ENCODE measurements around the gene CFAP74. TPM values are rescaled to one million over a fixed set of nuclear protein-coding genes. Genes with fewer than 3 reads are reported as not detected.

CFAP74 gene
- total RNA-seq, 1 experiment from 2014 or later: 0.28 TPM

DNA sequence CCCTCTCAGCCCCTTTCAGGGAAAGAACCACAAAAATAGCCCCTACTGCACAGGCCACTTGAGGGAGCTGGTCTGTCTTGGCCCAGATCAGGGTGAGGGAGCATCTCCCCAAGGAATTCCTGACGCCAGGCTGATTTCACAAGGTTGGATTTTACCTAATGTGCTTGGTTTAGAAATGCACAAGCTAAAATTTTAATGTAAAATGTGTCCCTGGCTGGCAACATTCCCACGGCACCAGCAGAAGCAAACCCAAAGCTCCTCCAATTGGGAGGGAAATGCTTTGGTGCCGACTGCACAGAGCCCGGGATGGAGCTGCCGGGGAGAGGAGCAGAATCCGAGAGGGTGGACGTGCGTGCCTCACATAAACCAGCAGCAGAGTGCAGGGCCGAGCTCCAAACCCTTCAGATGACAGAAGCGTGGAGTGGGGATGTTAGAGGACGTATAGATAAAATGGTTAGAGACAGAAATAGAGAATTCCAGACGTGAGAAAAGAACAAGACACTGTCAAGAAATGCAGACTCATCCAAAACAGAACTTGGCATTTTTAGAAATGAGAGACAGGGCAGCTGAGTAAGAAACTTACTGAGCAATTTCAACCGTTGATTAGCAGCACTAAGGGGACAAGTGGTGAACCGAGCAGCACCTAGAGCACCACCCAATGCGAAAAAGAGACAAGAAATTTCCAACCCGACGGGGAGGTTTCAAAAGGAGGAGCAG lies 42.9 kb downstream of the CFAP74 start:
- Histone ChIP-seq H2BK5ac (ENCODE audit: insufficient read length, low read length) (no peak overlapping the region), H3K4me1 (ENCODE audit: insufficient read depth, low read length) (no peaks in the 10 kb centered on the region; the same call in 1 of the 2 replicates), H3K23me2 (ENCODE audit: insufficient read length, low read depth, low read length, poor library complexity, severe bottlenecking) (no peaks in the 10 kb centered on the region), H4K8ac (replicated peaks; ENCODE audit: insufficient read length, low read depth, low read length) (no peak overlapping the region), H2BK12ac (ENCODE audit: insufficient read length, low read depth, low read length) (no peak overlapping the region), H3K18ac (ENCODE audit: insufficient read length, low read depth, low read length) (no peak overlapping the region), H4K5ac (ENCODE audit: insufficient read length, low read depth, low read length) (no peak overlapping the region), H3K79me1 (ENCODE audit: insufficient read depth, low read depth, low read length, poor library complexity, severe bottlenecking) (no peaks in the 10 kb centered on the region), H2BK15ac (ENCODE audit: low read depth, low read length) (no peak overlapping the region), H3K27ac (ENCODE audit: insufficient read length, low read depth, low read length) (no peak overlapping the region), H3K9me3 (ENCODE audit: control insufficient read depth, low read depth, low read length) (no peaks in the 10 kb centered on the region), H3K56ac (ENCODE audit: insufficient read length, low read depth, low read length) (no peak overlapping the region), H3K4ac (ENCODE audit: low read depth, low read length) (no peak overlapping the region), H3K79me2 (ENCODE audit: insufficient read depth, low read length) (no peaks in the 10 kb centered on the region), H3T11ph (ENCODE audit: low read length) (no peak overlapping the region), H4K91ac (ENCODE audit: insufficient read length, low read depth, low read length) (no peak overlapping the region), H4K20me1 (ENCODE audit: control insufficient read depth, insufficient read depth, insufficient read length) (no peaks in the 10 kb centered on the region), H3K27me3 (ENCODE audit: insufficient read depth, low read length) (no peaks in the 10 kb centered on the region), H3K9ac (ENCODE audit: extremely low read depth, insufficient read length, low read length) (no peak overlapping the region), H2BK20ac (ENCODE audit: low read depth, low read length, poor library complexity, severe bottlenecking) (no peak overlapping the region), H2AK5ac (ENCODE audit: insufficient read length, low read length) (no peak overlapping the region), H3K4me2 (ENCODE audit: insufficient read depth, insufficient read length, low read length) (no peak overlapping the region), H2AFZ (ENCODE audit: low read length) (no peak overlapping the region), H3K23ac (ENCODE audit: insufficient read length, low read depth, low read length) (no peak overlapping the region), H2BK120ac (ENCODE audit: low read depth, low read length, poor library complexity, severe bottlenecking) (no peak overlapping the region), H3K14ac (ENCODE audit: insufficient read depth, low read length) (no peak overlapping the region)
- Mint-ChIP-seq H3K9me3 (no peaks in the 10 kb centered on the region; a peak in 1 of 5 replicates), H3K4me3 (0 out of 5 replicates have a peak overlapping the region, but pooled peaks of 1 of the 2 experiments have one; percentile 14), H3K27ac (no peak overlapping the region), H3K36me3 (ENCODE audit: insufficient read depth in 1 of 3, low read depth in 3 of 3) (no peaks in the 10 kb centered on the region), H3K27me3 (ENCODE audit: low read depth) (peaks cover 4% of the 10 kb centered on the region), H3K4me1 (peaks cover 24 to 28% of the 10 kb centered on the region in 2 experiments)
- DNase-seq: no peak
- TF ChIP-seq, protein P1, sequence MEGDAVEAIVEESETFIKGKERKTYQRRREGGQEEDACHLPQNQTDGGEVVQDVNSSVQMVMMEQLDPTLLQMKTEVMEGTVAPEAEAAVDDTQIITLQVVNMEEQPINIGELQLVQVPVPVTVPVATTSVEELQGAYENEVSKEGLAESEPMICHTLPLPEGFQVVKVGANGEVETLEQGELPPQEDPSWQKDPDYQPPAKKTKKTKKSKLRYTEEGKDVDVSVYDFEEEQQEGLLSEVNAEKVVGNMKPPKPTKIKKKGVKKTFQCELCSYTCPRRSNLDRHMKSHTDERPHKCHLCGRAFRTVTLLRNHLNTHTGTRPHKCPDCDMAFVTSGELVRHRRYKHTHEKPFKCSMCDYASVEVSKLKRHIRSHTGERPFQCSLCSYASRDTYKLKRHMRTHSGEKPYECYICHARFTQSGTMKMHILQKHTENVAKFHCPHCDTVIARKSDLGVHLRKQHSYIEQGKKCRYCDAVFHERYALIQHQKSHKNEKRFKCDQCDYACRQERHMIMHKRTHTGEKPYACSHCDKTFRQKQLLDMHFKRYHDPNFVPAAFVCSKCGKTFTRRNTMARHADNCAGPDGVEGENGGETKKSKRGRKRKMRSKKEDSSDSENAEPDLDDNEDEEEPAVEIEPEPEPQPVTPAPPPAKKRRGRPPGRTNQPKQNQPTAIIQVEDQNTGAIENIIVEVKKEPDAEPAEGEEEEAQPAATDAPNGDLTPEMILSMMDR (conservative IDR thresholded peaks at IDR 0.05): no peak
- WGBS (ENCODE audit: extremely low coverage, insufficient read length, low lambda C conversion rate): no CpG with 5 or more reads among the region's 17 CpGs
